ENCODE data around the gene CSRP3.

The CSRP3 gene

GRCh38 chr11:19237813-19238212 lies 36.0 kb upstream of the CSRP3 start:
- Mint-ChIP-seq H3K4me3 (no peak overlapping the region), H3K36me3 (peaks cover 4 to 6% of the 10 kb centered on the region in 2 donors), H3K27me3 (peaks cover 18 to 21% of the 10 kb centered on the region in 2 donors)

GRCh38 chr11:19237381-19237780 lies 35.6 kb upstream of the CSRP3 start:
- H3K9me3 Mint-ChIP-seq = no peaks in the 10 kb centered on the region
- peaks cover 4 to 6% of the 10 kb centered on the region in 2 donors for H3K36me3 Mint-ChIP-seq
- H3K4me1 Mint-ChIP-seq = peaks cover 14 to 15% of the 10 kb centered on the region in 2 donors
- H3K27ac Mint-ChIP-seq = no peak overlapping the region
- DNase-seq = no peak
- peaks cover 14 to 17% of the 10 kb centered on the region in 2 donors for H3K27me3 Mint-ChIP-seq
- no peak overlapping the region for H3K4me3 Mint-ChIP-seq
- ATAC-seq (replicated peaks) = no peak

More at GRCh38 chr11:19237813-19238212, 36.0 kb upstream of the CSRP3 start:
- Mint-ChIP-seq H3K4me1 (peaks cover 14 to 19% of the 10 kb centered on the region in 2 donors), H3K9me3 (no peaks in the 10 kb centered on the region), H3K27ac (no peak overlapping the region)
- no peak for ATAC-seq (replicated peaks)
- no peak for DNase-seq

GRCh38 chr11:19234231-19234817 lies 32.5 kb upstream of the CSRP3 start:
- H3K27ac Mint-ChIP-seq = no peak overlapping the region
- no peak overlapping the region for H3K4me3 Mint-ChIP-seq
- peaks cover 4 to 6% of the 10 kb centered on the region in 2 donors for H3K27me3 Mint-ChIP-seq
- ATAC-seq (replicated peaks) = no peak
- H3K36me3 Mint-ChIP-seq = peaks cover 0 to 3% of the 10 kb centered on the region in 2 donors
- H3K9me3 Mint-ChIP-seq = no peaks in the 10 kb centered on the region
- DNase-seq = no peak
- peaks cover 0 to 2% of the 10 kb centered on the region in 2 donors for H3K4me1 Mint-ChIP-seq

GRCh38 chr11:19232910-19233503 lies 31.2 kb upstream of the CSRP3 start:
- no peak overlapping the region for H3K4me3 Mint-ChIP-seq
- H3K9me3 Mint-ChIP-seq = no peaks in the 10 kb centered on the region
- no peak for ATAC-seq (replicated peaks)
- DNase-seq = no peak
- H3K4me1 Mint-ChIP-seq = peaks cover 0 to 2% of the 10 kb centered on the region in 2 donors
- H3K27ac Mint-ChIP-seq = no peak overlapping the region
- peaks cover 0 to 3% of the 10 kb centered on the region in 2 donors for H3K36me3 Mint-ChIP-seq
- no peaks in the 10 kb centered on the region for H3K27me3 Mint-ChIP-seq

GRCh38 chr11:19229671-19230070 lies 27.9 kb upstream of the CSRP3 start:
- peaks cover 0 to 2% of the 10 kb centered on the region in 2 donors for H3K4me1 Mint-ChIP-seq
- ATAC-seq (replicated peaks) = no peak
- no peaks in the 10 kb centered on the region for H3K27me3 Mint-ChIP-seq
- H3K27ac Mint-ChIP-seq = no peak overlapping the region
- no peak for DNase-seq
- H3K36me3 Mint-ChIP-seq = no peaks in the 10 kb centered on the region
- no peaks in the 10 kb centered on the region for H3K9me3 Mint-ChIP-seq
- no peak overlapping the region for H3K4me3 Mint-ChIP-seq

GRCh38 chr11:19228968-19229367 lies 27.2 kb upstream of the CSRP3 start:
- Mint-ChIP-seq H3K27me3 (no peaks in the 10 kb centered on the region), H3K27ac (no peak overlapping the region), H3K36me3 (no peaks in the 10 kb centered on the region), H3K9me3 (no peaks in the 10 kb centered on the region), H3K4me3 (no peak overlapping the region), H3K4me1 (peaks cover 0 to 2% of the 10 kb centered on the region in 2 donors)
- ATAC-seq (replicated peaks) = no peak
- no peak for DNase-seq

- H3K27me3 Mint-ChIP-seq = no peaks in the 10 kb centered on the region
- no peak overlapping the region for H3K4me3 Mint-ChIP-seq
- H3K27ac Mint-ChIP-seq = no peak overlapping the region
- DNase-seq = no peak
- no peaks in the 10 kb centered on the region for H3K36me3 Mint-ChIP-seq
- H3K4me1 Mint-ChIP-seq = no peaks in the 10 kb centered on the region
- H3K9me3 Mint-ChIP-seq = peaks cover 5% of the 10 kb centered on the region in 2 donors
- no peak for ATAC-seq (replicated peaks)
These were observed 24.8 kb upstream of the CSRP3 start for GRCh38 chr11:19226378-19227195.

GRCh38 chr11:19225581-19225980 lies 23.8 kb upstream of the CSRP3 start:
- ATAC-seq (replicated peaks) = no peak
- no peaks in the 10 kb centered on the region for H3K4me1 Mint-ChIP-seq
- no peaks in the 10 kb centered on the region for H3K36me3 Mint-ChIP-seq
- H3K4me3 Mint-ChIP-seq = no peak overlapping the region
- no peak for DNase-seq
- H3K27ac Mint-ChIP-seq = no peak overlapping the region
- no peaks in the 10 kb centered on the region for H3K27me3 Mint-ChIP-seq
- H3K9me3 Mint-ChIP-seq = peaks cover 5% of the 10 kb centered on the region in 2 donors

- Mint-ChIP-seq H3K27me3 (no peaks in the 10 kb centered on the region), H3K36me3 (no peaks in the 10 kb centered on the region), H3K4me3 (no peak overlapping the region), H3K4me1 (no peaks in the 10 kb centered on the region), H3K9me3 (peaks cover 5% of the 10 kb centered on the region in 2 donors), H3K27ac (no peak overlapping the region)
- ATAC-seq (replicated peaks) = no peak
- DNase-seq = no peak
These were observed 23.3 kb upstream of the CSRP3 start for GRCh38 chr11:19225123-19225522.

GRCh38 chr11:19220903-19221724 lies 19.3 kb upstream of the CSRP3 start:
- H3K27me3 Mint-ChIP-seq = peaks cover 0 to under 1% of the 10 kb centered on the region in 2 donors
- no peak overlapping the region for H3K4me3 Mint-ChIP-seq
- ATAC-seq (replicated peaks) = no peak
- no peaks in the 10 kb centered on the region for H3K36me3 Mint-ChIP-seq
- no peaks in the 10 kb centered on the region for H3K4me1 Mint-ChIP-seq
- DNase-seq = no peak
- no peak overlapping the region for H3K27ac Mint-ChIP-seq
- peaks cover 5% of the 10 kb centered on the region in 2 donors for H3K9me3 Mint-ChIP-seq

- Mint-ChIP-seq H3K27me3 (peaks cover 7 to 15% of the 10 kb centered on the region in 2 donors), H3K27ac (no peak overlapping the region), H3K36me3 (no peaks in the 10 kb centered on the region), H3K9me3 (peaks cover 5% of the 10 kb centered on the region in 2 donors), H3K4me3 (no peak overlapping the region), H3K4me1 (no peaks in the 10 kb centered on the region)
- DNase-seq = no peak
- ATAC-seq (replicated peaks) = no peak
These were observed 17.1 kb upstream of the CSRP3 start for GRCh38 chr11:19218786-19219460.

GRCh38 chr11:19218216-19218615 lies 16.4 kb upstream of the CSRP3 start:
- H3K4me1 Mint-ChIP-seq = no peaks in the 10 kb centered on the region
- no peaks in the 10 kb centered on the region for H3K36me3 Mint-ChIP-seq
- H3K9me3 Mint-ChIP-seq = peaks cover 5% of the 10 kb centered on the region in 2 donors
- H3K27me3 Mint-ChIP-seq = peaks cover 10 to 15% of the 10 kb centered on the region in 2 donors
- no peak overlapping the region for H3K4me3 Mint-ChIP-seq
- no peak overlapping the region for H3K27ac Mint-ChIP-seq
- ATAC-seq (replicated peaks) (no peak), DNase-seq (no peak)

GRCh38 chr11:19216709-19217374 lies 15.1 kb upstream of the CSRP3 start:
- Mint-ChIP-seq H3K36me3 (no peaks in the 10 kb centered on the region), H3K9me3 (no peaks in the 10 kb centered on the region), H3K4me1 (no peaks in the 10 kb centered on the region), H3K4me3 (no peak overlapping the region), H3K27ac (no peak overlapping the region), H3K27me3 (peaks cover 22 to 23% of the 10 kb centered on the region in 2 donors)
- DNase-seq = no peak
- no peak for ATAC-seq (replicated peaks)

Measured in stimulated activated naive B cell treated with anti-CD40 and anti-IgM and Interleukin-4, amounts not matched to agents 10 μg/mL and 1 μg/mL and 100 μg/mL, for 72 hours (primary cell).